Gastrocnemius medialis (tissue), 4 donors: Measurements from ENCODE around the gene FLACC1. TPM values are rescaled to one million over a fixed set of nuclear protein-coding genes. Genes with fewer than 3 reads are reported as not detected.
"Not testable (repeated sequence)": the region's sequence is repeated elsewhere in the genome, so short reads cannot be mapped to it uniquely, and the experiment has no call there.

Source experiments
- ATAC-seq, 2 donors: fragments of 150-250 bp; one replicate each; pipeline ENCODE4 v1.9.1; 2016
- DNase-seq, 2 donors: peaks; one replicate each; pipeline ENCODE4 v3.0.0-alpha.2; 2019
- H3K27ac ChIP-seq, 4 donors: fragments of 200-600 bp; sonication (generic); 1 replicate in 1 of 4; 2 replicates in 3 of 4; pipeline ENCODE4 v1.5.1; 2016 to 2018; ENCODE audit warnings: mild to moderate bottlenecking in 2 of 4, moderate library complexity in 1 of 4
- H3K27me3 ChIP-seq, 3 donors: fragments of 200-600 bp; sonication (generic) in 2 of 3; 1 replicate in 1 of 3; 2 replicates in 2 of 3; pipeline versions ENCODE4 v1.5.1 to v1.6.0; 2016 to 2019; ENCODE audit warnings: mild to moderate bottlenecking in 1 of 3, moderate library complexity in 1 of 3
- H3K36me3 ChIP-seq, 2 donors: fragments of 200-600 bp; sonication (generic) in 1 of 2; one replicate each; pipeline ENCODE4 v1.5.1; 2017 to 2018
- H3K4me1 ChIP-seq, 2 donors: fragments of 200-600 bp; sonication (generic) in 1 of 2; one replicate each; pipeline ENCODE4 v1.5.1; 2016 to 2017; ENCODE audit warnings: mild to moderate bottlenecking in 2 of 2
- H3K4me3 ChIP-seq, 4 donors: fragments of 200-600 bp; sonication (generic) in 3 of 4; 1 replicate in 1 of 4; 2 replicates in 3 of 4; pipeline ENCODE4 v1.5.1; 2016 to 2019; ENCODE audit warnings: mild to moderate bottlenecking in 2 of 4
- H3K9me3 ChIP-seq, 3 donors: fragments of 200-600 bp; sonication (generic) in 2 of 3; 1 replicate in 1 of 3; 2 replicates in 2 of 3; pipeline ENCODE4 v1.5.1; 2016 to 2019
- POLR2A ChIP-seq, 2 donors: fragments of 450-650 bp; IDR thresholded peaks; one replicate each; pipeline ENCODE4 v1.6.1; 2017; ENCODE audit warnings: antibody characterized with exemption in 2 of 2, mild to moderate bottlenecking in 2 of 2, moderate library complexity in 2 of 2
- in situ Hi-C, 4 donors: fragments of 200-750 bp; cut with MboI; loops; one replicate each; pipeline versions ENCODE4 v1.15.0 to v1.8.0; 2017; ENCODE audit warnings: low sequenced_read_pairs in 4 of 4
- intact Hi-C: fragments of 100-400 bp; cut with DNase I; formaldehyde crosslinking; loops from one replicate; pipeline ENCODE4 v1.15.1; 2023; ENCODE audit warnings: low total_unique reads
- total RNA-seq, 4 donors: library from RNA; depleted of rRNA; stranded (reverse); fragments of >200 nt; gene quantifications; one replicate each; pipeline versions ENCODE4 v1.1.0 to v1.2.3, GENCODE V29; 2016
- TF ChIP-seq, protein P1 (sequence below), 5 experiments: fragments of 450-650 bp in 3 of 5; fragments of 200-600 bp in 2 of 5; sonication (generic) in 2 of 5; IDR thresholded peaks in 4 of 5; conservative IDR thresholded peaks in 1 of 5; 1 replicate in 4 of 5; 2 replicates in 1 of 5; pipeline ENCODE4 v1.5.1; 2016 to 2019; ENCODE audit warnings: antibody characterized with exemption in 5 of 5, mild to moderate bottlenecking in 3 of 5, moderate library complexity in 3 of 5

The FLACC1 gene
- total RNA-seq, 4 donors from 2014 or later: 0.72 to 1.7 (median 1.4) TPM

GRCh38 chr2:201242571-201243277 lies 114.4 kb downstream of the FLACC1 start:
- H3K27ac ChIP-seq: no peak overlapping the region
- no peaks in the 10 kb centered on the region for H3K4me1 ChIP-seq
- no peak overlapping the region for H3K4me3 ChIP-seq
- in situ Hi-C loops: loop anchor here in 2 of 4 donors (5.0 to 25.0 kb wide), 2 partner anchors 120 kb away; partner anchors contain the start of gene FLACC1 (in 1 of the 2)
- TF ChIP-seq, protein P1, sequence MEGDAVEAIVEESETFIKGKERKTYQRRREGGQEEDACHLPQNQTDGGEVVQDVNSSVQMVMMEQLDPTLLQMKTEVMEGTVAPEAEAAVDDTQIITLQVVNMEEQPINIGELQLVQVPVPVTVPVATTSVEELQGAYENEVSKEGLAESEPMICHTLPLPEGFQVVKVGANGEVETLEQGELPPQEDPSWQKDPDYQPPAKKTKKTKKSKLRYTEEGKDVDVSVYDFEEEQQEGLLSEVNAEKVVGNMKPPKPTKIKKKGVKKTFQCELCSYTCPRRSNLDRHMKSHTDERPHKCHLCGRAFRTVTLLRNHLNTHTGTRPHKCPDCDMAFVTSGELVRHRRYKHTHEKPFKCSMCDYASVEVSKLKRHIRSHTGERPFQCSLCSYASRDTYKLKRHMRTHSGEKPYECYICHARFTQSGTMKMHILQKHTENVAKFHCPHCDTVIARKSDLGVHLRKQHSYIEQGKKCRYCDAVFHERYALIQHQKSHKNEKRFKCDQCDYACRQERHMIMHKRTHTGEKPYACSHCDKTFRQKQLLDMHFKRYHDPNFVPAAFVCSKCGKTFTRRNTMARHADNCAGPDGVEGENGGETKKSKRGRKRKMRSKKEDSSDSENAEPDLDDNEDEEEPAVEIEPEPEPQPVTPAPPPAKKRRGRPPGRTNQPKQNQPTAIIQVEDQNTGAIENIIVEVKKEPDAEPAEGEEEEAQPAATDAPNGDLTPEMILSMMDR (IDR thresholded peaks at IDR 0.05 in 4 of 5, conservative IDR thresholded peaks at IDR 0.05 in 1 of 5): no peak
- no peak for TF ChIP-seq POLR2A (IDR thresholded peaks at IDR 0.05)
- H3K36me3 ChIP-seq: no peaks in the 10 kb centered on the region
- DNase-seq (no peak), ATAC-seq (no peak)
- intact Hi-C loops: no loop called here
- no peaks in the 10 kb centered on the region for H3K9me3 ChIP-seq
- no peaks in the 10 kb centered on the region for H3K27me3 ChIP-seq

DNA sequence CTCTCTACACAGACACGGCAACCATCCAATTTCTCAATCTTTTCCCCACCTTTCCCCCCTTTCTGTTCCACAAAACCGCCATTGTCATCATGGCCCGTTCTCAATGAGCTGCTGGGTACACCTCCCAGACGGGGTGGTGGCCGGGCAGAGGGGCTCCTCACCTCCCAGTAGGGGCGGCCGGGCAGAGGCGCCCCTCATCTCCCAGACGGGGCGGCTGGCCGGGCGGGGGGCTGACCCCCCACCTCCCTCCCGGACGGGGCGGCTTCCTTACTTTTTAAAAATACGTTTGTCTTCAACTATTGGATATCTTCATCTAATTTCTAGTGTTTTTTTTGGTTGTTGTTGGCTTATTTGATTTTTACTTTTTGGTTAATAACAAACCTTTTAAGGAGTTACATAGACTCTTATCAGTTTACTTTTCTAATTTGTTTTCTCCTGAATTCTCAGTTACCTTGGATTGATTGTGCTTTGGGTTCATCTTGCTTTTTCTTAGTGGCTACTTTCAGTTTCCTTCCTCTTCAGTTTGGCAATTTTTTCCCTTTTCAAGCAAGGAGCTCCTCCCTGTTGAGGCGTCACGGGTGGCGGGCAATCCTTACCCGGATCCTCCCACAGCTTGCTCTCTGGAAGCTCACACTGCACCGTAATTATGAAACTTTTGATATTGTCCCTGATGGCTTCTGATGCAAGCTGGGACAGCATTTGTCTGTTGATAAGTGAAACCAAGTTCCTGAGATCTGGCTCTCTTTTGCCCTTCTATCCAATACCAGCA lies 117.8 kb downstream of the FLACC1 start:
- H3K27ac ChIP-seq: peak overlapping the region; percentile 16 to 60 (median 46)
- H3K4me3 ChIP-seq, intact Hi-C loops, H3K4me1 ChIP-seq, H3K9me3 ChIP-seq, H3K27me3 ChIP-seq, H3K36me3 ChIP-seq: not testable (repeated sequence)
- in situ Hi-C loops: loop anchor here in 2 of 4 donors (10.0 to 25.0 kb wide), 2 partner anchors 123 to 125 kb away; partner anchors contain the start of gene FLACC1 (in 1 of the 2)
- ATAC-seq (peak; percentile 73 to 78), DNase-seq (peak; percentile 60 to 70)

Other genes with a start within 250 kb of the FLACC1 start
- gene CFLAR, start 241.2 kb downstream of the FLACC1 start, total RNA-seq: 100 to 1,000 TPM; 298 to 491 (median 352) TPM
- gene CASP10, start 174.2 kb downstream of the FLACC1 start, total RNA-seq: 1 to 10 TPM; 2.4 to 7.3 (median 3.6) TPM
- 1 to 10 TPM; 2.3 to 3.5 (median 2.9) TPM for gene CASP8, start 96.8 kb downstream of the FLACC1 start, total RNA-seq
- gene TRAK2, start 94.1 kb upstream of the FLACC1 start, total RNA-seq: 10 to 100 TPM; 16.1 to 46.7 (median 26.5) TPM
- 100 to 1,000 TPM in 3 of 4 donors, 10 to 100 TPM in 1; 90.6 to 187 (median 129) TPM for gene STRADB, start 94.4 kb upstream of the FLACC1 start, total RNA-seq